GM12874 (cell line): Measurements from ENCODE around the gene CYP19A1.

ENCODE experiments used
- TF ChIP-seq, protein P1 (sequence below): IDR thresholded peaks from 2 replicates; pipeline ENCODE4 v1.5.1; 2011; ENCODE audit warnings: low read depth, mild to moderate bottlenecking, control low read depth, low read length, moderate library complexity; ENCODE audit not compliant: insufficient read depth

The CYP19A1 gene

DNA sequence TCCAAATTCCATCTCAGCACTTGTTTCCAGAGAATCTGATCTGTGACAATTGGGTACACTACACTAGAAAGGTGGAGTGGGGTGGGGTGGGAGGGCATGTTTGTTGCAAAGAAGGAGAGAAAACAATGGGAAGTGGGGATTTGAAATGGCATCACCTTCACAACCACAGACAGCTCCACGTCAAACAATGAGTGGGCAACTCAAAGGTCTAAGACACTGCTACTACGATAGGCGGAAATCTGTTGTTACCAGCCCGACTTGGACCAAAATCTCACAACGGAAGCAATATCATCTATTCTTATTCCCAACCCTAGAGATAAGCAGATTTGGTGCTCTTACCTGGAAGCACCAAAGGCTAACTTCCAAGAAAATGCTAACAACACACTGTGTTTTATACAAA, 3.3 kb downstream of the CYP19A1 start:
- TF ChIP-seq, protein P1, sequence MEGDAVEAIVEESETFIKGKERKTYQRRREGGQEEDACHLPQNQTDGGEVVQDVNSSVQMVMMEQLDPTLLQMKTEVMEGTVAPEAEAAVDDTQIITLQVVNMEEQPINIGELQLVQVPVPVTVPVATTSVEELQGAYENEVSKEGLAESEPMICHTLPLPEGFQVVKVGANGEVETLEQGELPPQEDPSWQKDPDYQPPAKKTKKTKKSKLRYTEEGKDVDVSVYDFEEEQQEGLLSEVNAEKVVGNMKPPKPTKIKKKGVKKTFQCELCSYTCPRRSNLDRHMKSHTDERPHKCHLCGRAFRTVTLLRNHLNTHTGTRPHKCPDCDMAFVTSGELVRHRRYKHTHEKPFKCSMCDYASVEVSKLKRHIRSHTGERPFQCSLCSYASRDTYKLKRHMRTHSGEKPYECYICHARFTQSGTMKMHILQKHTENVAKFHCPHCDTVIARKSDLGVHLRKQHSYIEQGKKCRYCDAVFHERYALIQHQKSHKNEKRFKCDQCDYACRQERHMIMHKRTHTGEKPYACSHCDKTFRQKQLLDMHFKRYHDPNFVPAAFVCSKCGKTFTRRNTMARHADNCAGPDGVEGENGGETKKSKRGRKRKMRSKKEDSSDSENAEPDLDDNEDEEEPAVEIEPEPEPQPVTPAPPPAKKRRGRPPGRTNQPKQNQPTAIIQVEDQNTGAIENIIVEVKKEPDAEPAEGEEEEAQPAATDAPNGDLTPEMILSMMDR, result no peak

DNA sequence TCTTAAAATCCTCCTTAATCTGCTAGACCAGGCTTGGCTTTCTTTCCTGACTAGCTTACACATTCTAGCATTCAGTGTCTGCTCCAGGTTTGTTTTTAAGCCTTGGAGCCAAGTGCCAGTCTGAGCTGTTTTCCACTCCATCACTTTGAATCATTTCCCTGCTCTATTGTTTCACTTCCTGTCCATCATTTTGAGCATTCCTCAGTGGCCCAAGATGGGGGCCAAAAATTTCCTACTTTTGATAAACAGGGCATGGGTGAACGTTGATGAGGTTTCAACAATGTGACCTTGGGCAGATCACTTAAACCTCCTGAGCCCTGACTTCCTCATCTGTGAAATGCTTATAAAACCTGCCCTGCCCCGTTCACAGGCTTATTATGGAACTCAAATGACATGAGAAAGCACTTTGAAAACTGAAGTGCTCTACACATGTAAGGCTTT, 4.4 kb downstream of the CYP19A1 start:
- TF ChIP-seq, protein P1, result no peak

DNA sequence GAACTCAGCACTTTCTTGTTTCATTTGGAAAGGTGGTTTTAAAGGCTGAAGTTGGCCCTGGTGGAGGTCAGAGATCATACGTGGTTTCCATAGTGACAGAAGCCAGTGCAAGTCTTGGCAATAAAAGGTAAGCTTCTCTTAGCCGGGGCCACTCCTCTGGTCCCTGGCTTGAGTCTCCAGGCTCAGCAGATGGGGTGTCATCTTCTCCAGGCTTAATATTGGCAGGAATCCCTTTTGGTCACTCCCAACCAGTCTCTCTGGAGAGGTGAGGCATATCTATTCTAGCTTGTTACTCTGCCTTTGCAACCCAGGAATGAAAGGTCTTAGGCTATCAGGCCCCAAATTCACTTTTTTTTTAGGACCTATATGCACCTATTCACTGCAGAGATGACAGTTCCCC, 4.8 kb downstream of the CYP19A1 start:
- TF ChIP-seq, protein P1, result no peak

DNA sequence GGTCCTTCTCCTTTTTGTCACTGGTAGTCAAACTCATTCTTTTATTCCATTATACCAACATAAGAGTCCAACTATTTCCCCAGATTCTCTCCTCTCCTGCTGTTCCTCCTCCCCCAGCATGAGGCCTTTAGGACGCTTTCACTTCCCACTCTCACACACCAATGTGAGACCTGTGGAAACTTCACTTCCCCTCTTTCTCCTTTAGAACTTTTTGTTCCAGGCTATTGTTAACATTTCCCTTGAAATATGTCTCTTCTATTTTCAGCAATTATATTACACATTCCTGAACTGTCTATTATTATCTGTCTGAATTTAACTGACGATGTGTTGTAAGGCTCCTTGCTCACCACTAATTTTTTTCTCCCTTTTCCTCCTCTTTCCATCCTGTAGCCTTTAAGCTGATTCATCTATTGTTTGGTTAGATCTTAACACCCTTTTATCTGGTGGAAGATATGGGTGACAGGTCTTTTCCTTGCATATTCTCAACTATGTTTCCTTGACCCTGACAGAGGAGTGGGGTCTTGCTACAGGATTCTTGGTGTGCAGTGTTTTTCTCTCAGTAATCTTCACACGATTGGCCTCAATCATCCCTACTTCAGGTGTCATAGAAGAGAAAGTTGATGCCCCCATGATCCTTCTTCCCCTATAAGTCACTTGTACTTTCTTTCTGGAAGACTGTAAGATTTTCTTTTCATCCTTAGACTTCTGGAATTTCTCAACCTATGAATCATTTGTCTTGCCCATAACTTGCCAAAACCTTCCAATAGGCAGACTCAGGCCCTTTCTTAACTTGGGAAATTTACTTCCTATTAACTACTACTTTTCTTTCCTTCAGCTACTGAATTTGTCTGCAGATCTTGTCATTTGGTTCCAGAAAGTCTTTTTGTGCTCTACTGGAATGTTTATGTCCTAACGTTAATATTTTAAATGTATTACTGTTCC, 5.9 kb downstream of the CYP19A1 start:
- TF ChIP-seq, protein P1, result no peak

DNA sequence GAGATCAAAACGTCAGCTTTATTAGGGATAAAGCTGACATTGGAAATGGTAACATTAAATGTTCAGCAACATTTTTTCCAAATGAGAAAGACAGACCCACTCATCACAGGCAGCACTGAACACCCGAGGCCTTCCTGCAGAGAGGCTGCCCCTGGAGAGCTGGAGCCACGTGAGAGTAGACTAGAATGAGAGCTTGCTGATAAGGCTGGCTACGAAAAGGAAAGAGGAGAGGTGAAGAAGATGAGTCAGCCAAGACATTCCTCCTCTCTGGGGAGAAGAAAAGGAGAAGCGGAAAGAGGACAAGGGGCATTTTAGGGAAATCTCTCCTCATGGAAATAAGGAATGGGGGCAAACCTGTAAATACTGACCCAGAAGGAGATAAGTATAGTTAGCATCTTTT, 7.3 kb downstream of the CYP19A1 start:
- TF ChIP-seq, protein P1, result no peak

DNA sequence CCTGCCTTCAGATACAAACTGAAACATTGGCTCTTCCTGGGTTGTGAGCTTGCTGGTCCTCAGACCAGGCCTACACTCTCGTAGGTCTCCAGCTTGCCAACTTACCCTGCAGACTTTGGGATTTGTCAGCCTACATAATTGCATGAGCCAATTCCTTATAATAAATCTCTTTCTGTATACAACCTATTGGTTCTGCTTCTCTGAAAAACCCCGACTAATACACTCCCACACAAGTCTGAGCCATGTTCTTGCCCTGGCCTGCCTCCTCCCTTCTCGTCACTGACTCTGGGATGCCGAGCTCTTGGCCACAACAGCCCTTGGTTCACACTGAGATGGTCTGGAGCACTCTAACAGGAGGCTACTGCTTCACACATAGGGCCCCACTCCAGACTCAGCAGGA, 9.5 kb downstream of the CYP19A1 start:
- TF ChIP-seq, protein P1, result no peak

DNA sequence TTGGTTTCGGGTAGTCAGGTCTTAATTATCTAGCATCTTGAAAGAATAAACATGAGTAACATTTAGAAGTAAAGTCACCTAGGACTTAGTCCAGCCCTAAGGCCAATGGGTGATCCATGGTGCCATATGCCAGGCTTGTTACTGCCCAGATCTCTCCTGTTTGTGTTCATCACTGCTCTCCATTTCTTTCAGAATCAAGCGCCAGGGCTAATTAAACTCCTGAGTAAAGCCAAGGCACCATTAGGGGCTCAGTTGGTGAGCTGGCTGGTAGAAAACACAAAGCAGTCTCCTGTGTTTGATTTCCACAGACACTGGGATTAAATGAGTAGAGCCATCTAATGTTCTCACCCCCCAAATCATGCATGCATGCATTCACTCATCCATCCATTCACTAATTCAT, 11.3 kb downstream of the CYP19A1 start:
- TF ChIP-seq, protein P1, result no peak
